ENCODE results near the gene ADAMTS12. TPM values are rescaled to one million over a fixed set of nuclear protein-coding genes. Genes with fewer than 3 reads are reported as not detected.
A peak's percentile ranks its signal among the peaks of the same experiment; 100 is the strongest.

Gene ADAMTS12
- total and polyA plus RNA-seq, 10 of the 15 experiments (the other 5 are each of a cell fraction or from before 2014, with no cell fraction given) = 0.11 to 35.8 (median 20.7) TPM

DNA sequence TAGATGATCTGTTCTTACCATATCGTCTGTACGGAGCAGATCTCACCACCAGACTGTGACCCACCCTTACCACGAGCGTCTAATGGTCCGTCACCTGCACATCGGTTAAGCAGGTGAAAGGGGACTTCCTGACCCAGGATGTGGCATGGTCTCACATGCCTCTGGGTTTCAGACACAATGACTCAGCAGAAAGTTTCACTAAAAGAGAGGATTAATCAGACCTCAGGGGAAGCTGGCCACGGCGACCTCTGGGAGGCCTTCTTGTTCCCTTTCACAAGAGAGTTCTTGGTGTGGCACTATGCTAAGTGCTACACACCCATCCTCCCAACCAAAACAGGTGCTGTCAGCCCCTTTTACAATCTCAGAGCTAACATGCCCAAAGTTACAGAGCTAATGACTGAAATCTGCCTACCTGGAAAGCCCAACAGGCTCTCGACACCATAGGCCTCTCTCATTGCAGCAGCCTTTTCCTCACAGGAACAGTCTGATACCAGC is 41.6 kb downstream of the ADAMTS12 start (continued):
- TF ChIP-seq, protein P1, sequence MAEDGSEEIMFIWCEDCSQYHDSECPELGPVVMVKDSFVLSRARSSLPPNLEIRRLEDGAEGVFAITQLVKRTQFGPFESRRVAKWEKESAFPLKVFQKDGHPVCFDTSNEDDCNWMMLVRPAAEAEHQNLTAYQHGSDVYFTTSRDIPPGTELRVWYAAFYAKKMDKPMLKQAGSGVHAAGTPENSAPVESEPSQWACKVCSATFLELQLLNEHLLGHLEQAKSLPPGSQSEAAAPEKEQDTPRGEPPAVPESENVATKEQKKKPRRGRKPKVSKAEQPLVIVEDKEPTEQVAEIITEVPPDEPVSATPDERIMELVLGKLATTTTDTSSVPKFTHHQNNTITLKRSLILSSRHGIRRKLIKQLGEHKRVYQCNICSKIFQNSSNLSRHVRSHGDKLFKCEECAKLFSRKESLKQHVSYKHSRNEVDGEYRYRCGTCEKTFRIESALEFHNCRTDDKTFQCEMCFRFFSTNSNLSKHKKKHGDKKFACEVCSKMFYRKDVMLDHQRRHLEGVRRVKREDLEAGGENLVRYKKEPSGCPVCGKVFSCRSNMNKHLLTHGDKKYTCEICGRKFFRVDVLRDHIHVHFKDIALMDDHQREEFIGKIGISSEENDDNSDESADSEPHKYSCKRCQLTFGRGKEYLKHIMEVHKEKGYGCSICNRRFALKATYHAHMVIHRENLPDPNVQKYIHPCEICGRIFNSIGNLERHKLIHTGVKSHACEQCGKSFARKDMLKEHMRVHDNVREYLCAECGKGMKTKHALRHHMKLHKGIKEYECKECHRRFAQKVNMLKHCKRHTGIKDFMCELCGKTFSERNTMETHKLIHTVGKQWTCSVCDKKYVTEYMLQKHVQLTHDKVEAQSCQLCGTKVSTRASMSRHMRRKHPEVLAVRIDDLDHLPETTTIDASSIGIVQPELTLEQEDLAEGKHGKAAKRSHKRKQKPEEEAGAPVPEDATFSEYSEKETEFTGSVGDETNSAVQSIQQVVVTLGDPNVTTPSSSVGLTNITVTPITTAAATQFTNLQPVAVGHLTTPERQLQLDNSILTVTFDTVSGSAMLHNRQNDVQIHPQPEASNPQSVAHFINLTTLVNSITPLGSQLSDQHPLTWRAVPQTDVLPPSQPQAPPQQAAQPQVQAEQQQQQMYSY (CRISPR knock-in tag; IDR thresholded peaks at IDR 0.05) = no peak
- TF ChIP-seq, protein P2, sequence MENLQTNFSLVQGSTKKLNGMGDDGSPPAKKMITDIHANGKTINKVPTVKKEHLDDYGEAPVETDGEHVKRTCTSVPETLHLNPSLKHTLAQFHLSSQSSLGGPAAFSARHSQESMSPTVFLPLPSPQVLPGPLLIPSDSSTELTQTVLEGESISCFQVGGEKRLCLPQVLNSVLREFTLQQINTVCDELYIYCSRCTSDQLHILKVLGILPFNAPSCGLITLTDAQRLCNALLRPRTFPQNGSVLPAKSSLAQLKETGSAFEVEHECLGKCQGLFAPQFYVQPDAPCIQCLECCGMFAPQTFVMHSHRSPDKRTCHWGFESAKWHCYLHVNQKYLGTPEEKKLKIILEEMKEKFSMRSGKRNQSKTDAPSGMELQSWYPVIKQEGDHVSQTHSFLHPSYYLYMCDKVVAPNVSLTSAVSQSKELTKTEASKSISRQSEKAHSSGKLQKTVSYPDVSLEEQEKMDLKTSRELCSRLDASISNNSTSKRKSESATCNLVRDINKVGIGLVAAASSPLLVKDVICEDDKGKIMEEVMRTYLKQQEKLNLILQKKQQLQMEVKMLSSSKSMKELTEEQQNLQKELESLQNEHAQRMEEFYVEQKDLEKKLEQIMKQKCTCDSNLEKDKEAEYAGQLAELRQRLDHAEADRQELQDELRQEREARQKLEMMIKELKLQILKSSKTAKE (IDR thresholded peaks at IDR 0.05; ENCODE audit: low read depth, poor library complexity, severe bottlenecking) = peak; percentile 99
- TF ChIP-seq ZBTB11 (CRISPR knock-in tag; IDR thresholded peaks at IDR 0.05) (no peak), E2F4 (IDR thresholded peaks at IDR 0.05; ENCODE audit: low read depth, low read length) (no peak), IRF4 (IDR thresholded peaks at IDR 0.05; ENCODE audit: low read depth, low read length) (peak; percentile 94), ZNF622 (IDR thresholded peaks at IDR 0.05) (no peak), ZBTB4 (CRISPR knock-in tag; IDR thresholded peaks at IDR 0.05) (no peak), EED (IDR thresholded peaks at IDR 0.05; ENCODE audit: low read depth) (peak; percentile 99), SMAD5 (IDR thresholded peaks at IDR 0.05; ENCODE audit: low read depth) (no peak), IRF3 (IDR thresholded peaks at IDR 0.05) (no peak), SIX5 (IDR thresholded peaks at IDR 0.05; ENCODE audit: low read depth, low read length, severe bottlenecking) (no peak)
- TF ChIP-seq, protein P3, sequence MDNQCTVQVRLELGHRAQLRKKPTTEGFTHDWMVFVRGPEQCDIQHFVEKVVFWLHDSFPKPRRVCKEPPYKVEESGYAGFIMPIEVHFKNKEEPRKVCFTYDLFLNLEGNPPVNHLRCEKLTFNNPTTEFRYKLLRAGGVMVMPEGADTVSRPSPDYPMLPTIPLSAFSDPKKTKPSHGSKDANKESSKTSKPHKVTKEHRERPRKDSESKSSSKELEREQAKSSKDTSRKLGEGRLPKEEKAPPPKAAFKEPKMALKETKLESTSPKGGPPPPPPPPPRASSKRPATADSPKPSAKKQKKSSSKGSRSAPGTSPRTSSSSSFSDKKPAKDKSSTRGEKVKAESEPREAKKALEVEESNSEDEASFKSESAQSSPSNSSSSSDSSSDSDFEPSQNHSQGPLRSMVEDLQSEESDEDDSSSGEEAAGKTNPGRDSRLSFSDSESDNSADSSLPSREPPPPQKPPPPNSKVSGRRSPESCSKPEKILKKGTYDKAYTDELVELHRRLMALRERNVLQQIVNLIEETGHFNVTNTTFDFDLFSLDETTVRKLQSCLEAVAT (IDR thresholded peaks at IDR 0.05) = peak; percentile 95
